Esophagus squamous epithelium (tissue), 4 donors: ENCODE results near the gene CA9.

Source experiments
- CTCF ChIP-seq, 6 experiments: fragments of 450-650 bp in 4 of 6; fragments of 200-600 bp in 2 of 6; sonication (generic) in 2 of 6; IDR thresholded peaks; one replicate each; pipeline ENCODE4 v1.5.1; 2016 to 2019; ENCODE audit warnings: antibody characterized with exemption in 6 of 6, mild to moderate bottlenecking in 4 of 6, moderate library complexity in 4 of 6
- POLR2A ChIP-seq, 4 donors: fragments of 450-650 bp; IDR thresholded peaks; one replicate each; pipeline ENCODE4 v1.6.1; 2017; ENCODE audit warnings: antibody characterized with exemption in 4 of 4, mild to moderate bottlenecking in 4 of 4, moderate library complexity in 3 of 4

GRCh38 chr9:35682520-35683315 lies 9.0 kb downstream of the CA9 start:
- TF ChIP-seq CTCF (IDR thresholded peaks at IDR 0.05) (no peak), POLR2A (IDR thresholded peaks at IDR 0.05) (no peak)
